Measurements from ENCODE around the gene MAMSTR.
A peak's percentile ranks its signal among the peaks of the same experiment; 100 is the strongest.
"Not testable (repeated sequence)": the region's sequence is repeated elsewhere in the genome, so short reads cannot be mapped to it uniquely, and the experiment has no call there.

MAMSTR gene

DNA sequence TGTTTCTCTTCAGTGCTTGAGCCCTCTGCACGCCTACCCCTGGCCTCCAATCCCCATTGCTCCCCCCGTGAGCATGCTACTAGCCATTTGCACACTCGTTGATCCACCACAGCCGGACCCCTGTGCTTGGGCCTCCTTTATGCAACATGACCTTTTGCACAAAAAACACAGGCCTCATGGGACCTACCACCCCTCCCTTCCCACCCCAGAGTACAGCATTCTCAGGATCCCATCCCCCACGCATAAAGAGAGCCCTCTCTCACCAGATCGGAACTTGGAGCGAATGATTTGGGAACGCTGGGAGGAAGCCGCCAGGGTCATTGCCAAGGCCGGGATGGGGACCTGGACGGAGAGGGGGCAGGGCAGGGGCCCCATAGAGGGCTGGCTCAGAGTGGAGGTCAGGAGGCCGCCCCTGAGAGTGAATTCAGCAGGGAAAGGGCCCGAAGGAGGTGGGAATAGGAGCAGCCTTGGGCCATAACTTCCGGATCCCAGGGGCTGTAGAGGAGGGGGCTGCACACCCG lies 754 bp downstream of the MAMSTR start:
- DNase-seq, result no peak

DNA sequence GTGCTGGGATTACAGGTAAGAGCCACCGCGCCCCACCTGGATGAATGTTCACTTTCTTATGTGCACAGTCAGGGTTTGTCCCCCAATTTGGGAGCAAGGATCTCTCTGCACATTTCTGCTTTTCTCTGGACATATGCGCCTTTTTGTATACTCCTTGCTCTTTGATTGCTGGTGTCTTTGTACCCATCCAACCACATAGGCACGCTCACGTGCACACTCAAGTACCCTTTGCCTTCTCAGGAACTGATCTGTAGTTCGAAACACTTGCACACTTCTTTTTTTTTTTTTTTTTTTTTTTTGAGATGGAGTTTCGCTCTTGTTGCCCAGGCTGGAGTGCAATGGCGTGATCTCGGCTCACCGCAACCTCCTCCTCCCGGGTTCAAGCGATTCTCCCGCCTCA lies 1.4 kb downstream of the MAMSTR start:
- not testable (repeated sequence) for DNase-seq

DNA sequence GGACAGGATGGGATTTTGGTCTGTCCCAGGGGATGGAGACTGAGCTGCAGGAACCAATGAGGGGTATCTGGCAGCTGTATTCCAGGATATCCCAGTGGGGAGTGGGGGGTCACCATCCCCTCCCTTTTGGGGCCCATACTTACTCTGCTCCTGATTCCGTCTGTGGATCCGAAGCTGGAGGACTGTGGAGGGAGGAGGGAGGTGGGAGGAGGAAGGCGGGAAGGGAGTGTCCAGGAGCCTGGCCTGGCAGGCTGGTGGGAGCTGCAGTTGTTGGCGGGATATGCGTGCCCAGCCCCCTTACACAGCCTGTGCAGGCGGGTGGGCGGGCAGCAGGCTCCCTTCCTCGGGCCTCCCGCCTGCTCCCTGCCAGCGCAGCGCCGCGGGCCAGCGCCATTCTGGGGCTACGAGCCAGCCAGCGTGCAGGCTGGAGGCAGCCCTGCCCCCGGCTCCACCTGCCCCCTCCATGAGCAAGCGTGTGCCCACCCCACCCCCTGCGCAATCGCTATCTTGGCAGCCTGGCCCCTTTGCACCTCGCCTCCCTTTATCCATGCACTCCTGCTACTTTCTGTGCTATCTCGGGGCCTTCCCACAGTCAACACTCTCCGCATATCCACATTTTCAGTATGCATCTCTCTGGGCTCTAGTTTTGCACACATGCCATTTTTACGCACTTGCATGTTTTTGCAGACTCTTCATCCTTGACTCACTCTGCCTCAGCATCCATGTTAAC lies 2.8 kb downstream of the MAMSTR start:
- DNase-seq, result peak; percentile 54

DNA sequence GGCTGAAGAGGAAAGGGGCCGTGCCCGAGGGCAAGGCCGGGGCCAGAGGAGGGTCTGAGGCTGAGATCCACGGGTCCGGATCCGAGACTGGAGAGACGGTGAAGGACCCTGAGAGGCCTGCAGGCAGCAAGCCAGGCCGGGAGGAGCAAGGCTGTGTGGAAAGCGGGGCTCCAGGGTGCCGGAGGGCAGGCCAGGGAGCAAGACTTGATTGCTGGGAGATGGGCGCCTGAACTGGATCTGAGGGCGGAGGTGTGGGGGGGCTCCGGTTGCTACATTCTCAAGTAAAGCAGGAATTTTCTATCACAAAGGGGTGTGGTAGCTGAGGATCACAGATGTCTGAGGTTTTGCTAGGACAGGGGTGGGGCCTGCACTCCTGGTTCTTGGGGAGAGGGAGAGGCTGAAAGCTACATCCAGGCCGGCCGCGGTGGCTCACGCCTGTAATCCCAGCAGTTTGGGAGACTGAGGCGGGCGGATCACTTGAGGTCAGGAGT lies 3.8 kb downstream of the MAMSTR start:
- no peak for DNase-seq

DNA sequence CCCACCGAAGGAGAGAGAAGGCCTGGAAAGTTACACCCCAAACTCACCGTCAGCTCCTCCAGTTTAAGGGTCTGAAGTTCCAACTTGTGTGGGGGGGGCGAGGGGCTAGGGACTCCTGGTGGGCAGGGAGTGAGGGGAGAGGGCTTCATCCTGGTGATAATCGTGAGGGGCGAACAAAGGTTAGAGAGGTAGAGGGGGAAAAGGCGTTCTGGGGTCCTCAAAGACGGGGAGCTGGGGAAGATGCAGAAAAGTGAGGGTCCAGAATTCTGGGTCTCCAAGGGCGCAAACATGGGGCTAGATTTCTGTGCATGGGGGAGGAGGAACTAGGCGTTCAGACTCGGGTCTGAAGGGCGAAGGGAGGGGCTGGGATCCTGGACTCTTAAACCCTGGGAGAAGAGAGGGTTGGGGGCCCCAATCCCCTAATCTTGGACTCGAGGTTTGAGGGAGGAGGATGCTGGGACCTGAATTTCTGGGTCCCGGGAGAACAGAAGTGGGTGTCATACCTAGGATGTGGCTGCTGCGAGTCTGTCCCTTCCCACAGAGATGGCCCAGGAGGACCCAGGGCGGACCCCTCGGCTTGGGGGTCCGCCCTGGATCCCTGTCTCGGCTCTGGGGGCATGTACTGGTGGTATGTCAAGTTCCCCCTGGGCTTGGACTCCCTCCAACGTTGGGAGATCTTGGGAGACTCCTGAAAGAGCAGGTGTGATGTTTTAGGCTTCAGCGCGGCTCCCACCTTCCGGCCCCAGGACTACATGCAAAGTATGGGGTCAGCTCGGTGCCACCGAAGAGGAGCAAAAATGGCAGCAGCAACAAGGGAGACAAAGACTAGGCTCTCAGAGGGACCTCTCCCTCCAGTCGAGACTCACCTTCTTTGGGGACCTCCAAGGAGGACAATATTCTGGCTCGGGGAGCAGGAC lies 4.5 kb downstream of the MAMSTR start:
- DNase-seq, result no peak

DNA sequence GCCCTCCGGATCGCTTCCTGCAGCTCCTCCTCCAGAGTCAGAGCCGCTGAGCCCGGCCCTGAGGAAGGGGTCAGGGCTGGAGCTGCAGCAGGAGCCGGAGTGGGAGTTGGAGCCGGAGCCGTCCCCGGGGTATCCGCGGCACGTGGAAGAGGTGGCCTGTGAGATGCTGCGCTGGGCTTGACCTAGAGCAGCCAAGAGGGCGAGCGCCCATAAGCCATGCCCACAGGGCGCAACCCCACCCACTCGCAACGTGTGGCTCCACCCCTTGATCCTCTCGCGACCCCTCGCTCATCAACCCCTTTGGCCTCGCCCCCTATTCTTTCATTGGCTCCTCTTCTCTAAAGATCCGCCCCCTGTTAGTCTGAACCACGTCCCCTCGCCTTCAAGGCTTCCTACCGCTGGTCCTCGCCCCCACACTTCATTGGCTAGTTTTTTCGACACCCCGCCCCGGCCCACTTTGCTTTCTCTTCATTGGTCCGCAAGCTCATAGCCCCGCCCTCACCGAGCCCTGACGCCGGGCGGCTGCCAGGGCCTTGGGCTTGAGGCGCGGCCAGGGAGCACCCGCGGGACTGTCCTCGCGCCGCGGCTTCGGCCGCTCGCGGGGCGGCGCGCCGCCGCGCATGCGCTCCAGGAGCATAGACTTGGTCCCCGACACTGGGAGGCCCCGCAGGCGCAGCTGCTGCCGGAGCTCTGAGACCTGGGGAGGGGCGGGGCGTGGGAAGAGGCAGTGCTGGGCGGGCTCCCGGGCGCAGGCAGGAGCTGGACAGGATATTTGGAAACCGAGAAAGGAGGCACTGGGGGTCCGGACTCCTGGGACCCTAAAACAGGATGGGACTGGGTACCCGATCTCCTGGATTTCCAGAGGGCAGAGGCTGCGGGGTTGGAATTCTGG lies 5.4 kb downstream of the MAMSTR start:
- peak; percentile 99 for DNase-seq

DNA sequence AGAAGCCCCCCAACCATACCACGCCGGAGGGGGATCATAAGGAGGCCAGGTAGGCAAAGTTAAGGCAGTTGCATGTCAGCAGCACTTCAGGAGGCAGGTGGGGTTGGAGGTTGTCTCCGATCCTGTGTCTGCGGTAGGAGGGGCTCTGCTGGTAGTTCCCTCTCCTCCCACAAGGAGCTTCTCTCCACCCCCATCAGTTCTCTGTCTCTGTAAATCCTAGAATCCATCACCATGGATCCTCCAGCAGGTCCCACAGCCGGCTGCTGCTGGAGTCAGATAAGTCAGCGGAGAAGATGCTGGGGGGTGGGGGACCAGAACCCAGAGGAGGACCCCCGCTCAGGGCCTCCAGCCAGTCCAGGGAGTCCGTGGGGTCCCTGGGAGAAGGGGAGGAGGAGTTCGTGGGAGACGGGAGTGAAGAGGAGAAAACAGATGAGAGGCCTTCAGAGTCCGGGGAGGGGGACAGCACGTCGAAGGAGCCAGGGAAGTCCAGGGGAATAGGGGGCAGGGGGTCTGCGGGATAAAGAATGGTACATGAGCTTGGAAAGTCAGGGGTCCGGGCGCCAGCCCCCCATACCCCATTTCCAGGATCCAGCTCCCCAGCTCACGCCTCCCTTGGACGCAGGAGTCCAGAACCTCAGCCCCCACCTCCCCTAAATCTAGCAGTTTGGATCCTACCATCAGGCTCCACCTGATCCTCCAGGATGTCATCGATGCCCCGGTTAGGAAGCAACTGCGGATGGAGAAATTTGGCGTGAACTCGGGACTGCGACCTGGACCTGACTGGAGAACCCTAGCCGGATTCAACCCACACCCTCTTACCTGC lies 6.3 kb downstream of the MAMSTR start:
- no peak for DNase-seq

DNA sequence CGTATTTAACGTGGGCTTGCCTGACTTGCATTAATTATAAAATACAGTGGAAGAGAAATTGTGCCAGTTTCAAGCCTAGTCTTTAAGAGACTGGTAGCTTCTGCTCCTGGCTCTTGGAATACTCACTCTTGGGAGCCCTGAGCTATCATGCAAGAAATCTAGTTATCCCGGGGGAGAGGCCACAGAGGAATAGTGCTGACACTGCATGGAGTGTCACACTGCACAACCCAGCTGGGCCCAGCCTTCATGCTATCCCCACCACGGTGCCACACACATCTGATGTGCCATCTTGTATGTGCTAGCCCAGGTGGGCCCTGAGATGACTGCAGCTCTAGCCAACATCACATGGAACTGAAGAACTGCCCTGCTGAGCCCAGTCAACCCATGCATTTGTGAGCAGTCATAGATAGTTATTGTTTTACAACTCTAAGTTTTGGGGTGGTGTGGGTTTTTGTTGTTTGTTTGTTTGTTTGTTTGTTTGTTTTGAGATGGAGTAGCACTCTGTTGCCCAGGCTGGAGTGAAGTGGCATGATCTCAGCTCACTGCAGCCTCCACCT lies 8.3 kb downstream of the MAMSTR start:
- no peak for DNase-seq

DNA sequence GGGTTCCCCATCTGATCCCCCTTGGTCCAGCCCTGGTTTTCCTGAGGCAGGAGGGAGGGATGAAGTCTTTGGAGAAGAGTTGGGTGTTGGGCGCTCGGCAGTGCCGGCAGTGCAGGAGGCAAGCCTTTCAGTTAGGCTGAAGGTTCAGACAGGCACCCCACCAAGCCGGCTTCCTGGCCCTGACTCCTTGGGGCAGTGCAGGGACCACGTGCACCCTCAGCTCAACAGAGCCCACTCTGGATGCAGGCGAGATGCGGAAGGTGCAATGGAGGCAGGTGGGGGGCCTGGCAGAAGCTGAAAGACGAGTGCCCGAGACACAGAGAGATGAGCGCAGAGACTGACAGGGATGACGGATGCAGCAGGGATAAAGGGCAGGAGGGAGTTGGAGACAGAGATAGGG lies 11.1 kb downstream of the MAMSTR start:
- DNase-seq, result no peak

DNA sequence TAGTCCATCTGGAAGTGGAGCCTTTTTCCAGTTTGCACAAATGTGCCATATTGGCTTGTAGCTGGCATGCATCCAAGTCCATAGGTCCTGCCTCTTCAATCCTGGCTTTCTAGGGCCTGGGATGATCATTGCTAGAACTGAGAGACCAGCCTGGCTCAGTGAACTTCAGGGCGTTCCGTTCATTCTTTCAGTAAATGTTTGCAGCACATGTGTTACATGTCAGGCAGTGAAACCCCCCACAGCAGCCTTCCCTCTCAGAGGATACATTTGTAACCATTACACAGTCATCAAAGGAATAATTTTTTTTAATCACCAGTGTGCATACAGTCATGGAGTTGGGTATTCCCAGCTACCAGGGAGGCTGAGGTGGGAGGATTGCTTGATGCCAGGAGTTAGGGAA lies 14.1 kb downstream of the MAMSTR start:
- no peak for DNase-seq

DNA sequence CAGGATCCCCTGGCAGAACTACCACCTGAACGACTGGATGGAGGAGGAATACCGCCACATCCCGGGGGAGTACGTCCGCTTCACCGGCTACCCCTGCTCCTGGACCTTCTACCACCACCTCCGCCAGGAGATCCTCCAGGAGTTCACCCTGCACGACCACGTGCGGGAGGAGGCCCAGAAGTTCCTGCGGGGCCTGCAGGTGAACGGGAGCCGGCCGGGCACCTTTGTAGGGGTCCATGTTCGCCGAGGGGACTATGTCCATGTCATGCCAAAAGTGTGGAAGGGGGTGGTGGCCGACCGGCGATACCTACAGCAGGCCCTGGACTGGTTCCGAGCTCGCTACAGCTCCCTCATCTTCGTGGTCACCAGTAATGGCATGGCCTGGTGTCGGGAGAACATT lies 16.2 kb downstream of the MAMSTR start:
- no peak for DNase-seq

DNA sequence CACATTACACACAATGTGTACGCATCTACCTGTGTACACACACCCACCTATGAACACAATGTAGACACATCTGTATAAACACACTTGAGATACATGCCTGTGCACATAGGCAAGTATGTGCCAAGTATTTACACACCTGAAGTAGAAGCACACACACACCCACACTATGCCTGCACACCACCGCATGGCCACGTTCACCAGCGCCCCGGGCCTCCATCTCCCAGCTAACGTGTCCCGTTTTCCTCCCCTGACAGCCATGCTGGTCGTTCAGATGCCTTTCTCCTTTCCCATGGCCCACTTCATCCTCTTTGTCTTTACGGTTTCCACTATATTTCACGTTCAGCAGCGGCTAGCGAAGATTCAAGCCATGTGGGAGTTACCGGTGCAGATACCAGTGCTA lies 16.8 kb downstream of the MAMSTR start:
- DNase-seq, result no peak

DNA sequence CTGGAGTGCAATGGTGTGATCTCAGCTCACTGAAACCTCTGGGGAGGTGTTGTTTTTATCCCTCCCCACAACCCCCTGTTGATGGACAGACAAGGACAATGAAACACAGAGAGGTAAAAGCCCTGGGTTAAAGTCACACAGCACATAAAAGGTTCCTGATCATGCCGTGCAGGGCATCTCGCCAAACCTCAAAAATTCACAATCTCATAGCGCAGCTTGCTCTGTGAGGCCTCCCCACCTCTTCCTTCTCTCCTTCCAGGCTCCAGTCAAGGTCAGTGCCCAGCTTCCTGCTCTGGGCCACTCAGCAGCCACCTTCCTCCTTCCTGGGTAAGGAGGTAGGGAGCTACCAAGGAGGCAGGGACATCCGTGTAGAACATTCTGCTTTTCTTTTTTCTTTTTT lies 21.5 kb downstream of the MAMSTR start:
- DNase-seq, result peak; percentile 70

DNA sequence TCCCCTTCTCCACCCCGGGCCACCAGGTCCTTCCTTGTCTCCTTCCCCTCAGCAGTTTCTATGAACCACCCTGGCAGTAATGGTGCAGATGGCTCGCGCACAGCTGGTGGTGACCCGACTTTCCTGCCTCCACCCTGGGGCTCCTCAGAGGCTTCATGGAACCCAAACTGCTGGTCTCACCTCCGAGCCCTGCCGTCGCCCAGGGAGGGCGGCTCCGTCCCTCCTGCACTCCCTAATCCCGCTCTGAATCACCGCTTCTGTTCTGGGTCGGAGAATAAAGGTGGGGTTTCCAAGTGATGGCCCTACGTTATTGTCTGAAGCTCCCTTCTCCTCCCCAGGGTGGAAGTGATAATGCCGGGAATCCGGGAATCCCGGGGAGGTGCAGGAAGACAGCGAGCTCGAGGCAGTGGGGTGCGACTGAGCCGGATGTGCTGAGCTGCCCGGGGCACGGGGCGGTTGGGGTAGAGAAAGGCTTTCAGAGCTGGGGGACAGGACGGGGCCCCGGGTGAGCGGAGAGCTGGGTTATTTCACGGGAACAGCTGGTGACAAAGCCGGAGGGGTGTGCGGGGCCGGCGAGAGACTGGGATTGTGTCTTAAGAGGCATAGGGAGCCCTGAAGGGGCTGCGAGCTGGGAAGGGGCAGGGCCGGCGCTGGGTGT lies 23.0 kb downstream of the MAMSTR start:
- DNase-seq, result no peak

DNA sequence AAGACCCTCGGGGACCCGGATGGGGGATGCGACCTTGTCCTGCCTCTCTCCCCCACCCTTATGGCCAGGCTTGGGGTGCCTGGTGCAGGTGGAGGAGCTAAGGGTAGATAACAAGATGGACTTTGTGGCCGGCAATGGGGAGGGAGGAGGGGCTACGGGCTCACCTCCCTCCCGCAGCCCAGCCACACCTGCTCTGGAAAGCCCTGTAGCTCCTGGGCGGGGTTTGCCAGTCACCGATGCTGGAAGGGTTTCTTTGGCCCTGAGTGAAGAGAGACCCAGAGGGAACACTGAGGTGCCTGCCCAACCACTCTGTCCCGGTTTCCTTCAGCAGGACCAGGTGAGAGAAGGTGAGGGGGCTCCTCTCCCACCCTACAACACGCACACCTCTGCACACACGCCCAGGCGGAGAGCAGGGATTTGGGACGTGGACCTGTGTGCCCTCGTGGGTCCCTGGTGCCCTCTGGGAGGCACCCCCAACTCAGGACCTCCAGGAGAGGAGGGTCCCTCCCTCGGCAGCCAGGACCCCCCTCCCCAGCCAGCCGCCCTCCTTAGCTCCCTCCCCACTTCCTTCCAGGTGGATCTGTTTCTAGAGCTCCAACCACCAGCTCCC lies 23.7 kb downstream of the MAMSTR start, which contains the start of gene FUT2:
TSS of gene FUT2 (plus strand) at position 229 of the 610 bp plus-strand sequence. CDS start 6,986 bp downstream, outside the sequence.
- no peak for DNase-seq

DNA sequence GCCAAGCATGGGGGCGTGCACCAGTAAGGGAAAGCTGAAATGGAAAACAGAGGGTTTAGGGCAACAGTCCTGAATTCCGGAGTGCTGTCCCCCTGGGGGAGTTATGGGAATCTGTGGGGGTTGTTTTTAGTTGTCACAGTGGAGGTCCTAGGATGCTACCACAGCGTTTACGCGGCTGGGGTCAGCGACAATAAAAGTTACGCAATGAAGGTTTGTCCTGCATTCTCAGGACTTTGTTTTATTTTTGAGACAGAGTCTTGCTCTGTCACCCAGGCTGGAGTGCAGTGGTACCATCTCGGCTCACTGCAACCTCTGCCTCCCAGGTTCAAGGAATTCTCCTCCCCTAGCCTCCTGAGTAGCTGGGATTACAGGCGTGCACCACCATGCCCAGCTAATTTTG lies 25.9 kb downstream of the MAMSTR start:
- not testable (repeated sequence) for DNase-seq

DNA sequence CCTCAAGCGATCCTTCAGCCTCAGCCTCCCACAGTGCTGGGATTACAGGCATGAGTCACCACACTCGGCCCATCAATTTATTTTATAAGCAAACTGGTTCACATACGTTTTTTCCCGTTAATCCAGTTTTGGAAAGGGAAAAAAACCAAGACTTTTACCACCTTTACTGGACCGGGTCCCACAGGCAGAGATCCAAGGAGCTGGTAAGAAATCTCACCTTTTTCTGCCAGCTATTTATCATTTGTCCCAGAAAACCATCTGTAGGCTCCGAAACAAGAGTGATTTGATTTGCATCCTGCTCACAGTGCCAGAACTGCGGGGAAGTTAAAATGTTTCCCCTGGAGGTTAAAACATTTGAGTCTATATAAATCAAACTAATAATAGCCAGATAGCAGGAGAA lies 30.1 kb downstream of the MAMSTR start:
- no peak for DNase-seq

DNA sequence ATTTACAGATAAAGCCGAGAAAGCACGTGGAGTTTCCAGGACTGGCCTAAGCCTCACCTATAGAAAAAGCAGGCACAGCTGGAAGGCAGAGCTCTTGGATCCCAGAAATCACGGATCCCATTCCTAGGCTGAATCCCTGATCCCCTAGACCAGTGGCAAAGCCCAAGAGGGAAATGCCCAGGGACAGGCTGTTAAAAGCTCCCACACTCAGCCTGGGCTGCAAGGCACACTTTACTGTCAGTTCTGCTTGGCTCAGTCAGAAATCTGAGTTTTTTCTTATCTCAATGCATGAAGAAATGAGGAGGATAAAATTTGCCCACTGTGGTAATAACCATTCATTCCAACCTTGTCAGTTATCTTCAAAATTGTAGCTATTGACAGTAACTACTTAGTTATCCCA lies 31.7 kb downstream of the MAMSTR start:
- DNase-seq, result no peak

DNA sequence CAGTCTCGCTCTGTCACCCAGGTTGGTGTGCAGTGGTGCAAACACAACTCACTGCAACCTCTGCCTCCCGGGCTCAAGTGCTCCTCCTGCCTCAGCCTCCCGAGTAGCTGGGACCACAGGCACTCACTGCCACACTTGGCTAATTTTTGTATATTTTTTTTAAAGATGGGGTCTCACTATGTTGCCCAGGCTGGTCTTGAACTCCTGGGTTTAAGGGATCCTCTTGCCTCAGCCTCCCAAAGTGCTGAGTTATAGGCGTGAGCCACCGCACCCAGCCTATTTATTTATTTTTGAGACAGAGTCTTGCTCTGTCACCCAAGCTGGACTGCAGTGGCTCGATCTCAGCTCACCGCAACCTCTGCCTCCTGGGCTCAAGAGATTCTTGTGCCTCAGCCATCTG lies 32.9 kb downstream of the MAMSTR start:
- DNase-seq, result not testable (repeated sequence)

DNA sequence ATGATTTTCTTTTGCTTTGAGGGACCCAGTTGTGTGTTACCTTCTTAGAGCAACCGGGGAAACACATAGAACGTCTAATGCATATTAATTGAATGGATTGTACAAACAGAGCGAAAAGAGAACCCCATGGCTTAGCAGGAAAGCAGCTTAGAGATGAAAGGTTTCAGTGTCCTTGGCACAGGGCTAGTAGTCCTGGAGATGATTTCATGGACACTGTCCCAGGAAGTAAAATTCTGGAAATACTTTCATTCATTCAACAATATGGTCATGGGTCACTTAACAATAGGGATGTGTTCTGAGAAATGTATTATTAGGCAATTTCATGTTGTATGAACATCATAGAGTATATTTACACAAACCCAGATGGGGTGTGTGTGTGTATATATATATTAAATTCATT lies 33.4 kb downstream of the MAMSTR start:
- DNase-seq, result no peak
